ENCODE data around the gene CORIN.
"Not testable (repeated sequence)": the region's sequence is repeated elsewhere in the genome, so short reads cannot be mapped to it uniquely, and the experiment has no call there.

The CORIN gene

GRCh38 chr4:47705326-47705981 is 132.4 kb downstream of the CORIN start:
- Mint-ChIP-seq H3K4me3 (no peak overlapping the region), H3K36me3 (no peaks in the 10 kb centered on the region), H3K27me3 (peaks cover 10% of the 10 kb centered on the region), H3K27ac (no peak overlapping the region), H3K9me3 (no peaks in the 10 kb centered on the region), H3K4me1 (no peaks in the 10 kb centered on the region)

- H3K27me3 Mint-ChIP-seq: peaks cover 10% of the 10 kb centered on the region
- no peak overlapping the region for H3K4me3 Mint-ChIP-seq
- H3K9me3 Mint-ChIP-seq: no peaks in the 10 kb centered on the region
- H3K36me3 Mint-ChIP-seq: no peaks in the 10 kb centered on the region
- no peaks in the 10 kb centered on the region for H3K4me1 Mint-ChIP-seq
- H3K27ac Mint-ChIP-seq: no peak overlapping the region
These were observed 133.1 kb downstream of the CORIN start for GRCh38 chr4:47704693-47705325.

DNA sequence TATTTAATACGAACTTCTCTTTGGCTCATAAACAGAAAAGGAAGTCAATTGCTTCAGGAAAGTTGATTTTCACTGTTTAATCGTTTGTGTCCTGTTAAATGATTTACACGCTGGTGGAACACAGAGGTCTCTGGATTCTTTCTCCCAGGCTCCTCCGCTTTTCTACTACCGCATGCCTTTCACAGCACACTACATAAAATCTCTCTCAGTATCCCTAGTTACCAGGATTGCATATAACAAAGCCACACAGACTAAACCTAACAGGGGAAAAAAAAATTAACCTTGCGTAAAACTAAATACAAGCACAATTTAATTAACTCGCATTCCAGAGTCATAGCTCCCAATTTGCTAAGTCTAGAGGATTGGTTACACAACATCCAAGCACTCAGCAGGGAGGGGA is 133.9 kb downstream of the CORIN start:
- H3K9me3 Mint-ChIP-seq: no peaks in the 10 kb centered on the region
- no peak overlapping the region for H3K4me3 Mint-ChIP-seq
- H3K27me3 Mint-ChIP-seq: peaks cover 10% of the 10 kb centered on the region
- no peaks in the 10 kb centered on the region for H3K36me3 Mint-ChIP-seq
- no peaks in the 10 kb centered on the region for H3K4me1 Mint-ChIP-seq
- no peak overlapping the region for H3K27ac Mint-ChIP-seq

DNA sequence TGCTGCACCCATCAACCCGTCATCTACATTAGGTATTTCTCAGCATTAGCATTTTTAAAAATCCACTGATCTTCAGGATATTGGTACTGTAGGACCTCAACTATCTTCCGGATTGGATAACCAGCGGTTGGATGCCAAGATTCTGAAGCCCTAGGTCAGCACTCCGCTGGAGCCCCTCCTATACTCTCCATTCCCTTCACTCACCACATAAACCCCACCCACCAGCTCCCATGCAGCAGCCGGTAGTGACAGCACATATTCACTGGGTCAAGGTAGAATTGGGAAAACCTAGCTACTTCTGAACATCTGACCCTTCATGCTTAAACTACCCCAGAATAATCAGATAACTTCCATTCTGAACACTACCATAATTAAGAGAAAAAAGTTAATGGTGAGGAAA is 134.9 kb downstream of the CORIN start:
- no peaks in the 10 kb centered on the region for H3K9me3 Mint-ChIP-seq
- H3K27me3 Mint-ChIP-seq: peaks cover 7% of the 10 kb centered on the region
- H3K36me3 Mint-ChIP-seq: no peaks in the 10 kb centered on the region

GRCh38 chr4:47701286-47701685 is 136.6 kb downstream of the CORIN start:
- H3K36me3 Mint-ChIP-seq: no peaks in the 10 kb centered on the region
- H3K4me3 Mint-ChIP-seq: no peak overlapping the region
- no peak overlapping the region for H3K27ac Mint-ChIP-seq
- no peaks in the 10 kb centered on the region for H3K9me3 Mint-ChIP-seq
- H3K4me1 Mint-ChIP-seq: no peaks in the 10 kb centered on the region
- peaks cover 11% of the 10 kb centered on the region for H3K27me3 Mint-ChIP-seq

More for the DNA sequence above, 134.9 kb downstream of the CORIN start:
- H3K4me1 Mint-ChIP-seq: no peaks in the 10 kb centered on the region
- H3K27ac Mint-ChIP-seq: no peak overlapping the region
- no peak overlapping the region for H3K4me3 Mint-ChIP-seq

- Mint-ChIP-seq H3K27me3 (peaks cover 10% of the 10 kb centered on the region), H3K36me3 (no peaks in the 10 kb centered on the region), H3K4me1 (no peaks in the 10 kb centered on the region), H3K27ac (no peak overlapping the region), H3K4me3 (no peak overlapping the region), H3K9me3 (no peaks in the 10 kb centered on the region)
These were observed 139.0 kb downstream of the CORIN start for GRCh38 chr4:47698837-47699236.

- Mint-ChIP-seq H3K27me3 (peaks cover 13% of the 10 kb centered on the region), H3K27ac (no peak overlapping the region), H3K36me3 (no peaks in the 10 kb centered on the region), H3K9me3 (no peaks in the 10 kb centered on the region), H3K4me3 (no peak overlapping the region), H3K4me1 (no peaks in the 10 kb centered on the region)
These were observed 141.0 kb downstream of the CORIN start for GRCh38 chr4:47696823-47697222.

- H3K27me3 Mint-ChIP-seq: peaks cover 7% of the 10 kb centered on the region
- no peaks in the 10 kb centered on the region for H3K36me3 Mint-ChIP-seq
- no peaks in the 10 kb centered on the region for H3K9me3 Mint-ChIP-seq
- no peak overlapping the region for H3K4me3 Mint-ChIP-seq
- no peak overlapping the region for H3K27ac Mint-ChIP-seq
- no peaks in the 10 kb centered on the region for H3K4me1 Mint-ChIP-seq
These were observed 142.6 kb downstream of the CORIN start for GRCh38 chr4:47695260-47695659.

GRCh38 chr4:47694322-47694721 is 143.5 kb downstream of the CORIN start:
- Mint-ChIP-seq H3K4me3 (no peak overlapping the region), H3K4me1 (no peaks in the 10 kb centered on the region), H3K36me3 (no peaks in the 10 kb centered on the region), H3K27me3 (peaks cover 7% of the 10 kb centered on the region), H3K27ac (no peak overlapping the region), H3K9me3 (no peaks in the 10 kb centered on the region)

GRCh38 chr4:47692691-47693090 is 145.2 kb downstream of the CORIN start:
- Mint-ChIP-seq H3K9me3 (no peaks in the 10 kb centered on the region), H3K4me3 (no peak overlapping the region)

DNA sequence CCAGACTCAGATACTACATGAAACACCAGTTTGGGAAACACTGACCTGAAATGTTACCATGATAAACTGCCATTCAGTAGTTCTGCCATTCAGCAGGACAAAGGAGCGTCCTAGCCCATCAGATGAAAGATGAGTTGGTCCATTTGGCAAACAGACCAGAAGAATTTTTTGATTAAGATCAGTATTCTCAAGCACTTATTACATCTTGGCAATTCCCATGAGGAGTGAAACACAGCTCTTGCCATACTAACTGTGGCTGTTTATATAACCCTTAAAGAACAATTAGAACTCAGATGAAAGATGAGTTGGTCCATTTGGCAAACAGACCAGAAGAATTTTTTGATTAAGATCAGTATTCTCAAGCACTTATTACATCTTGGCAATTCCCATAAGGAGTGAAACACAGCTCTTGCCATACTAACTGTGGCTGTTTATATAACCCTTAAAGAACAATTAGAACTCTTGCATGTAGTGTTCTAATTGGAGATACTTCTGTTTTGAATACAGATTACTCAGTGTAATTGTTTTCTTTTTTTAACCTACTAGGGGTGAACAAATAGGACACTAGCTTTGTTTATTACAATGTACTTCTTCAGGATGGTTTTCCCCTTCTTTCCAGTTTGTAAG is 146.0 kb downstream of the CORIN start:
- not testable (repeated sequence) for H3K4me1 Mint-ChIP-seq, H3K9me3 Mint-ChIP-seq, H3K36me3 Mint-ChIP-seq, H3K4me3 Mint-ChIP-seq, H3K27me3 Mint-ChIP-seq, H3K27ac Mint-ChIP-seq

More at GRCh38 chr4:47692691-47693090, 145.2 kb downstream of the CORIN start:
- H3K4me1 Mint-ChIP-seq: no peaks in the 10 kb centered on the region
- no peaks in the 10 kb centered on the region for H3K36me3 Mint-ChIP-seq
- no peak overlapping the region for H3K27ac Mint-ChIP-seq
- H3K27me3 Mint-ChIP-seq: peaks cover 7% of the 10 kb centered on the region

DNA sequence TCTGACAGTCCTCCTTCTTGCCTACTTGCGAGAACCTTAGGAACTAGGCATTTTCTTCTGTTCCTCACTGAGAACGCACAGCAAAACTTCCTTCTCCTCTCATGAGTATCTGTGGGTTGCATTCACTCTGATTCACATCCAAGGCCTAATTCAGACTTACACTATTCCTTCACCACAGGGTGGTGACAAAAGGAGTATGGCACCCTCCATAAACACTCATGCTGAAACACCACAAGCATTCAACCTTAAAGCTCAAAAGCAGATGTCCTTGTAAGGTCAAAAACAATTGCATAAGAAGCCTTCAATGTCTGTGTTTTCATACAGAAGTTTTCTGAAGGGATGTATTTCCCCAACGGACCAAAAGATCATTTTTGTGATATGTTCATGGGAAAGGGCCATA is 147.3 kb downstream of the CORIN start:
- Mint-ChIP-seq H3K9me3 (no peaks in the 10 kb centered on the region), H3K27ac (no peak overlapping the region), H3K4me1 (no peaks in the 10 kb centered on the region), H3K27me3 (peaks cover 3% of the 10 kb centered on the region), H3K4me3 (no peak overlapping the region), H3K36me3 (no peaks in the 10 kb centered on the region)

DNA sequence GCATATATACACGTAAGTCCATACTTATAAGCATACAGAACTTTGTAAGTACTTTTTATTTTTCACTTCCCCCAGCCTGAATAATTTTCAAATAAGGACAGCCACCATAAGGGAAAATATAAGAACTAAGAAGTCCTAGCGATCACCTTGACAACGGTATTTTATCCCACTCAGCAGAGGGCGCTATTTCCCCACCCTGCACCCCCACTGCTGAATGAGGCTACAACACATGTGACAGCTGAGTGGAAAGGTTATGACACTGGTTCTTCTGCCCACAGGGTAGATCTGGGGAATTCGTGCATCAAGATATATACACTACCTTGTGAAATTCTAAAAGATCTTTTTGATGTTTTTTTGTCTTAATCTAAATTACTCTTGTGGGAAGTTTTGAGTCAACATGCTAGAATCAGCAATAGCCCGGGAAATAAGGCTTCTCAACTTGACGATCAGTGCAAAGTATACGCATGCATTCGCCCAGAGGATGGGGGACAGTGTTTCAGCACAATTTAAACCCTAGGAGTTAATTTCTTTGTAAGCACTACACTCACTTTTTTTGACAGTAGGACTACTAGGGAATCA is 151.5 kb downstream of the CORIN start:
- Mint-ChIP-seq H3K27ac (no peak overlapping the region), H3K4me3 (no peak overlapping the region), H3K27me3 (peaks cover 3% of the 10 kb centered on the region), H3K4me1 (no peaks in the 10 kb centered on the region), H3K36me3 (no peaks in the 10 kb centered on the region), H3K9me3 (no peaks in the 10 kb centered on the region)

DNA sequence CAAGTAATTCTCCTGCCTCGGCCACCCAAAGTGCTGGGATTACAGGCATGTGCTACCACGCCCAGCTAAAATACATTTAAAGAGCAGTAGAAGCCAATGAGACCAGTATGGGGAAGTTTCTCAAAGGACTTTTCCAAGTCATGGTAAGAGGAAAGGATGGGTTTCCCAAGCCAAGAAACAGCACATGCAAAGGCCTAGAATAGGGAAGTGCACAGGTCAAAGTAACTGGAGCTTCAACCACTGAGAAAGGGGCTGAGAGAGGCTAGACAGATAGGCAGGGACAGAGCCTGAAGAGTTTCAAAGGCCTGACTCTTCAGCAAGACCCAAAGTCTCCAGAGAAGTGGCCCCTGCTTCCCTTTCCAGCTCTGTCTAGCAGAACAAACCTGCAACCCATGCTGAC is 162.1 kb downstream of the CORIN start:
- peaks cover 10% of the 10 kb centered on the region for H3K27me3 Mint-ChIP-seq
- no peak overlapping the region for H3K4me3 Mint-ChIP-seq
- H3K4me1 Mint-ChIP-seq: no peaks in the 10 kb centered on the region
- H3K27ac Mint-ChIP-seq: no peak overlapping the region
- H3K9me3 Mint-ChIP-seq: no peaks in the 10 kb centered on the region
- H3K36me3 Mint-ChIP-seq: no peaks in the 10 kb centered on the region

- Mint-ChIP-seq H3K4me1 (no peaks in the 10 kb centered on the region), H3K27me3 (peaks cover 1% of the 10 kb centered on the region), H3K4me3 (no peak overlapping the region), H3K36me3 (no peaks in the 10 kb centered on the region), H3K27ac (no peak overlapping the region), H3K9me3 (no peaks in the 10 kb centered on the region)
These were observed 163.7 kb downstream of the CORIN start for GRCh38 chr4:47674144-47674543.

- H3K27me3 Mint-ChIP-seq: peaks cover 6% of the 10 kb centered on the region
- H3K36me3 Mint-ChIP-seq: no peaks in the 10 kb centered on the region
- H3K4me1 Mint-ChIP-seq: no peaks in the 10 kb centered on the region
- no peak overlapping the region for H3K4me3 Mint-ChIP-seq
- no peak overlapping the region for H3K27ac Mint-ChIP-seq
- no peaks in the 10 kb centered on the region for H3K9me3 Mint-ChIP-seq
These were observed 165.2 kb downstream of the CORIN start for GRCh38 chr4:47672696-47673095.

Measured in activated naive CD4-positive, alpha-beta T cell treated with anti-CD3 and anti-CD28 coated beads, Interleukin-2, amount 50 U/mL, for 24 hours (primary cell).